ENCODE measurements around the gene KDM6A. TPM values are rescaled to one million over a fixed set of nuclear protein-coding genes. Genes with fewer than 3 reads are reported as not detected.

The KDM6A gene
- total RNA-seq, 1 experiment from 2014 or later = 42.8 TPM

GRCh38 chrX:44951572-44952067 lies 78.6 kb downstream of the KDM6A start:
- H4K20me1 ChIP-seq (ENCODE audit: control insufficient read depth, insufficient read depth, insufficient read length) = no peaks in the 10 kb centered on the region
- H3K4me1 Mint-ChIP-seq = peaks cover 26 to 46% of the 10 kb centered on the region in 2 experiments
- H4K8ac ChIP-seq (replicated peaks; ENCODE audit: insufficient read length, low read depth, low read length) = no peak overlapping the region
- peak overlapping the region; percentile 82; the same call in 1 of the 2 replicates for H3K14ac ChIP-seq (ENCODE audit: insufficient read depth, low read length)
- no peak overlapping the region for H4K91ac ChIP-seq (ENCODE audit: insufficient read length, low read depth, low read length)
- whole genome bisulfite sequencing (ENCODE audit: extremely low coverage, insufficient read length, low lambda C conversion rate) = 100% methylated on average over 1 of the region's 2 CpGs
- DNase-seq = no peak
- H3K4me2 ChIP-seq (ENCODE audit: insufficient read depth, insufficient read length, low read length) = peak overlapping the region; percentile 95
- no peaks in the 10 kb centered on the region for H3K79me1 ChIP-seq (ENCODE audit: insufficient read depth, low read depth, low read length, poor library complexity, severe bottlenecking)
- peak overlapping the region; percentile 80 for H3T11ph ChIP-seq (ENCODE audit: low read length)
- no peaks in the 10 kb centered on the region for H3K27me3 Mint-ChIP-seq (ENCODE audit: low read depth)
- peaks cover 6% of the 10 kb centered on the region for H3K9me3 ChIP-seq (ENCODE audit: control insufficient read depth, low read depth, low read length)
- H3K4ac ChIP-seq (ENCODE audit: low read depth, low read length) = no peak overlapping the region
- H2BK120ac ChIP-seq (ENCODE audit: low read depth, low read length, poor library complexity, severe bottlenecking) = no peak overlapping the region
- H3K36me3 Mint-ChIP-seq (ENCODE audit: insufficient read depth in 1 of 3, low read depth in 3 of 3) = peaks cover 7 to 20% (median 10%) of the 10 kb centered on the region in 3 experiments
- H2BK20ac ChIP-seq (ENCODE audit: low read depth, low read length, poor library complexity, severe bottlenecking) = no peak overlapping the region
- no peak overlapping the region for H2AFZ ChIP-seq (ENCODE audit: low read length)
- no peak overlapping the region for H3K56ac ChIP-seq (ENCODE audit: insufficient read length, low read depth, low read length)
- peak overlapping the region; percentile 97 for H2AK5ac ChIP-seq (ENCODE audit: insufficient read length, low read length)
- H4K5ac ChIP-seq (ENCODE audit: insufficient read length, low read depth, low read length) = no peak overlapping the region
- peaks cover 3% of the 10 kb centered on the region for H3K23me2 ChIP-seq (ENCODE audit: insufficient read length, low read depth, low read length, poor library complexity, severe bottlenecking)
- peak overlapping the region; percentile 88 for H2BK5ac ChIP-seq (ENCODE audit: insufficient read length, low read length)
- H3K27ac Mint-ChIP-seq = peak overlapping the region; percentile 87 to 96 (median 94)
- H3K4me1 ChIP-seq (ENCODE audit: insufficient read depth, low read length) = peaks cover 2% of the 10 kb centered on the region; the same call in 1 of the 2 replicates
- H3K18ac ChIP-seq (ENCODE audit: insufficient read length, low read depth, low read length) = peak overlapping the region; percentile 57
- H3K79me2 ChIP-seq (ENCODE audit: insufficient read depth, low read length) = peaks cover 36% of the 10 kb centered on the region; the same call in 1 of the 2 replicates
- peak overlapping the region; percentile 92 for H3K27ac ChIP-seq (ENCODE audit: insufficient read length, low read depth, low read length)
- H3K9ac ChIP-seq (ENCODE audit: extremely low read depth, insufficient read length, low read length) = peak overlapping the region; percentile 99
- H3K27me3 ChIP-seq (ENCODE audit: insufficient read depth, low read length) = no peaks in the 10 kb centered on the region
- no peak overlapping the region for H2BK12ac ChIP-seq (ENCODE audit: insufficient read length, low read depth, low read length)
- H2BK15ac ChIP-seq (ENCODE audit: low read depth, low read length) = no peak overlapping the region
- TF ChIP-seq CTCF (conservative IDR thresholded peaks at IDR 0.05) = no peak
- H3K23ac ChIP-seq (ENCODE audit: insufficient read length, low read depth, low read length) = no peak overlapping the region
- H3K9me3 Mint-ChIP-seq = peaks cover 57 to 66% of the 10 kb centered on the region in 2 experiments
- H3K4me3 Mint-ChIP-seq = peak overlapping the region; percentile 60 to 90
